CD14-positive monocyte (primary cell): ENCODE results near the gene R3HDM2. TPM values are rescaled to one million over a fixed set of nuclear protein-coding genes. Genes with fewer than 3 reads are reported as not detected.

ENCODE experiments used
- DNase-seq, 3 donors: peaks; one replicate each; pipeline ENCODE4 v3.0.0-alpha.2; 2011 to 2022
- H2AFZ ChIP-seq: 2 replicates; pipeline ENCODE4 v1.6.0; 2012; ENCODE audit warnings: mild to moderate bottlenecking, low read depth, low read length, inconsistent platforms; ENCODE audit not compliant: insufficient read depth, poor library complexity, severe bottlenecking
- H3K27ac ChIP-seq, 2 donors: 1 replicate in 1 of 2; 2 replicates in 1 of 2; pipeline ENCODE4 v1.5.1; 2012 to 2013; ENCODE audit warnings: low read length in 2 of 2, control low read depth in 1 of 2, inconsistent platforms in 1 of 2, low read depth in 1 of 2, mild to moderate bottlenecking in 1 of 2
- H3K27me3 ChIP-seq, 2 donors: one replicate each; pipeline versions ENCODE4 v1.6.0 to v1.6.1; 2011 to 2013; ENCODE audit warnings: low read length in 2 of 2; ENCODE audit not compliant: control insufficient read depth in 2 of 2, insufficient read depth in 2 of 2
- H3K36me3 ChIP-seq, 2 donors: replicated peaks in 1 of 2; 1 replicate in 1 of 2; 2 replicates in 1 of 2; pipeline versions ENCODE4 v1.5.1 to v1.6.1; 2012 to 2013; ENCODE audit warnings: low read length in 2 of 2, control low read depth in 1 of 2, inconsistent platforms in 1 of 2, mild to moderate bottlenecking in 1 of 2; ENCODE audit not compliant: insufficient read depth in 2 of 2, control insufficient read depth in 1 of 2
- H3K4me1 ChIP-seq, 2 donors: 1 replicate in 1 of 2; 2 replicates in 1 of 2; pipeline versions ENCODE4 v1.5.1 to v1.6.1; 2012 to 2013; ENCODE audit warnings: low read length in 2 of 2, control low read depth in 1 of 2, inconsistent platforms in 1 of 2, mild to moderate bottlenecking in 1 of 2, moderate library complexity in 1 of 2; ENCODE audit not compliant: insufficient read depth in 2 of 2, control insufficient read depth in 1 of 2
- H3K4me2 ChIP-seq: replicated peaks from 2 replicates; pipeline ENCODE3; 2012; ENCODE audit warnings: low read length, moderate library complexity, mild to moderate bottlenecking; ENCODE audit not compliant: poor library complexity, severe bottlenecking; ENCODE audit errors: extremely low read depth
- H3K4me3 ChIP-seq, 3 experiments: fragments of 200-600 bp in 1 of 3; sonication (generic) in 1 of 3; replicated peaks in 1 of 3; 1 replicate in 2 of 3; 2 replicates in 1 of 3; pipeline ENCODE4 v1.5.1; 2011 to 2013; ENCODE audit warnings: low read length in 3 of 3, mild to moderate bottlenecking in 3 of 3, control low read depth in 2 of 3, low read depth in 2 of 3, inconsistent platforms in 1 of 3, moderate library complexity in 1 of 3
- H3K79me2 ChIP-seq: 2 replicates; pipeline ENCODE4 v1.6.0; 2012; ENCODE audit warnings: mild to moderate bottlenecking, control low read depth, inconsistent platforms, low read length, moderate library complexity; ENCODE audit not compliant: insufficient read depth
- H3K9ac ChIP-seq: 2 replicates; pipeline ENCODE4 v1.6.0; 2017; ENCODE audit warnings: low read length, mild to moderate bottlenecking; ENCODE audit not compliant: insufficient read depth, poor library complexity, severe bottlenecking
- H3K9me3 ChIP-seq, 2 donors: replicated peaks in 1 of 2; 1 replicate in 1 of 2; 2 replicates in 1 of 2; pipeline versions ENCODE4 v1.5.1 to v1.6.1; 2012 to 2013; ENCODE audit warnings: low read length in 2 of 2, control low read depth in 1 of 2; ENCODE audit not compliant: control insufficient read depth in 1 of 2, insufficient read depth in 1 of 2
- H4K20me1 ChIP-seq: 2 replicates; pipeline ENCODE4 v1.6.0; 2012; ENCODE audit warnings: mild to moderate bottlenecking, low read length, control low read depth, moderate library complexity; ENCODE audit not compliant: insufficient read depth
- H3K27ac Mint-ChIP-seq, 7 donors: one replicate each; pipeline ENCODE4 v1.8.0; 2020; ENCODE audit warnings: mild to moderate bottlenecking in 7 of 7, mixed read lengths in 7 of 7, moderate library complexity in 6 of 7, inconsistent platforms in 2 of 7
- H3K27me3 Mint-ChIP-seq, 3 donors: one replicate each; pipeline ENCODE4 v1.8.0; 2021 to 2022; ENCODE audit warnings: low read depth in 3 of 3, mild to moderate bottlenecking in 3 of 3, mixed read lengths in 3 of 3, moderate library complexity in 3 of 3, inconsistent platforms in 1 of 3
- H3K36me3 Mint-ChIP-seq, 2 donors: one replicate each; pipeline ENCODE4 v1.8.0; 2020; ENCODE audit warnings: mixed read lengths in 2 of 2, inconsistent platforms in 1 of 2, mild to moderate bottlenecking in 1 of 2
- H3K4me1 Mint-ChIP-seq: one replicate; pipeline ENCODE4 v1.8.0; 2020; ENCODE audit warnings: mild to moderate bottlenecking, mixed read lengths
- H3K4me3 Mint-ChIP-seq, 2 donors: one replicate each; pipeline ENCODE4 v1.8.0; 2020; ENCODE audit warnings: mild to moderate bottlenecking in 2 of 2, mixed read lengths in 2 of 2, moderate library complexity in 1 of 2
- H3K9me3 Mint-ChIP-seq, 7 donors: one replicate each; pipeline ENCODE4 v1.8.0; 2020 to 2022; ENCODE audit warnings: mixed read lengths in 7 of 7, mild to moderate bottlenecking in 6 of 7, moderate library complexity in 6 of 7, inconsistent platforms in 2 of 7
- WGBS: methylation state at CpG from one replicate; pipeline ENCODE4 v1.1.5; 2013; ENCODE audit warnings: missing lambda C conversion rate; ENCODE audit not compliant: insufficient coverage; 5-methylcytosine and 5-hydroxymethylcytosine counted together
- intact Hi-C, 2 donors: fragments of 100-400 bp; cut with micrococcal nuclease; formaldehyde crosslinking; loops; one replicate each; pipeline versions ENCODE4 v1.15.0 to v1.15.1; 2023
- polyA plus RNA-seq, 3 donors: library from polyadenylated mRNA; depleted of rRNA in 1 of 3; unstranded in 2 of 3; stranded (reverse) in 1 of 3; fragments of 300-500 nt in 2 of 3; fragments of >200 nt in 1 of 3; fragmentation: Illumina TruSeq in 2 of 3; gene quantifications; 1 replicate in 2 of 3; 2 replicates in 1 of 3; pipeline ENCODE4 v1.2.3, GENCODE V29; 2012 to 2021
- TF ChIP-seq, protein P1 (sequence below): fragments of 200-600 bp; IDR thresholded peaks from one replicate; pipeline ENCODE4 v1.8.0; 2022; ENCODE audit warnings: antibody characterized with exemption, mild to moderate bottlenecking

Gene R3HDM2
- polyA plus RNA-seq, 3 donors: 4.2 to 69.4 (median 7.3) TPM

GRCh38 chr12:57214398-57214781 lies 216.5 kb downstream of the R3HDM2 start:
- H3K79me2 ChIP-seq: no peaks in the 10 kb centered on the region
- peaks cover 33% of the 10 kb centered on the region for H3K4me1 Mint-ChIP-seq
- H2AFZ ChIP-seq: no peak overlapping the region
- WGBS: 1% methylated on average over 13 of the region's 14 CpGs
- peaks cover 26 to 41% of the 10 kb centered on the region in 2 donors for H3K4me1 ChIP-seq
- peaks cover 41 to 52% of the 10 kb centered on the region in 2 donors for H3K36me3 Mint-ChIP-seq
- H3K27ac Mint-ChIP-seq: no peak overlapping the region
- intact Hi-C loops: loop anchor here in 1 of 2 donors (5.0 kb wide), 1 partner anchor 33 kb away; no protein-coding TSS in a partner anchor
- no peak overlapping the region for H3K27ac ChIP-seq
- TF ChIP-seq, protein P1, sequence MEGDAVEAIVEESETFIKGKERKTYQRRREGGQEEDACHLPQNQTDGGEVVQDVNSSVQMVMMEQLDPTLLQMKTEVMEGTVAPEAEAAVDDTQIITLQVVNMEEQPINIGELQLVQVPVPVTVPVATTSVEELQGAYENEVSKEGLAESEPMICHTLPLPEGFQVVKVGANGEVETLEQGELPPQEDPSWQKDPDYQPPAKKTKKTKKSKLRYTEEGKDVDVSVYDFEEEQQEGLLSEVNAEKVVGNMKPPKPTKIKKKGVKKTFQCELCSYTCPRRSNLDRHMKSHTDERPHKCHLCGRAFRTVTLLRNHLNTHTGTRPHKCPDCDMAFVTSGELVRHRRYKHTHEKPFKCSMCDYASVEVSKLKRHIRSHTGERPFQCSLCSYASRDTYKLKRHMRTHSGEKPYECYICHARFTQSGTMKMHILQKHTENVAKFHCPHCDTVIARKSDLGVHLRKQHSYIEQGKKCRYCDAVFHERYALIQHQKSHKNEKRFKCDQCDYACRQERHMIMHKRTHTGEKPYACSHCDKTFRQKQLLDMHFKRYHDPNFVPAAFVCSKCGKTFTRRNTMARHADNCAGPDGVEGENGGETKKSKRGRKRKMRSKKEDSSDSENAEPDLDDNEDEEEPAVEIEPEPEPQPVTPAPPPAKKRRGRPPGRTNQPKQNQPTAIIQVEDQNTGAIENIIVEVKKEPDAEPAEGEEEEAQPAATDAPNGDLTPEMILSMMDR: peak; percentile 70
- DNase-seq: peak; percentile 44 to 60 (median 58)
- H3K9me3 ChIP-seq: peaks cover 0 to 17% of the 10 kb centered on the region in 2 donors
- H3K27me3 ChIP-seq: peaks cover 50 to 57% of the 10 kb centered on the region in 2 donors
- H3K4me3 Mint-ChIP-seq: peak overlapping the region; percentile 24 to 84
- H3K9ac ChIP-seq: no peak overlapping the region
- H3K27me3 Mint-ChIP-seq: peaks cover 55 to 61% (median 59%) of the 10 kb centered on the region in 3 donors
- peaks cover 35 to 40% of the 10 kb centered on the region in 2 donors for H3K36me3 ChIP-seq
- no peak overlapping the region for H3K4me2 ChIP-seq
- H3K4me3 ChIP-seq: no peak overlapping the region
- peaks cover 0 to 18% (median 11%) of the 10 kb centered on the region in 7 donors for H3K9me3 Mint-ChIP-seq
- H4K20me1 ChIP-seq: peaks cover 68% of the 10 kb centered on the region

DNA sequence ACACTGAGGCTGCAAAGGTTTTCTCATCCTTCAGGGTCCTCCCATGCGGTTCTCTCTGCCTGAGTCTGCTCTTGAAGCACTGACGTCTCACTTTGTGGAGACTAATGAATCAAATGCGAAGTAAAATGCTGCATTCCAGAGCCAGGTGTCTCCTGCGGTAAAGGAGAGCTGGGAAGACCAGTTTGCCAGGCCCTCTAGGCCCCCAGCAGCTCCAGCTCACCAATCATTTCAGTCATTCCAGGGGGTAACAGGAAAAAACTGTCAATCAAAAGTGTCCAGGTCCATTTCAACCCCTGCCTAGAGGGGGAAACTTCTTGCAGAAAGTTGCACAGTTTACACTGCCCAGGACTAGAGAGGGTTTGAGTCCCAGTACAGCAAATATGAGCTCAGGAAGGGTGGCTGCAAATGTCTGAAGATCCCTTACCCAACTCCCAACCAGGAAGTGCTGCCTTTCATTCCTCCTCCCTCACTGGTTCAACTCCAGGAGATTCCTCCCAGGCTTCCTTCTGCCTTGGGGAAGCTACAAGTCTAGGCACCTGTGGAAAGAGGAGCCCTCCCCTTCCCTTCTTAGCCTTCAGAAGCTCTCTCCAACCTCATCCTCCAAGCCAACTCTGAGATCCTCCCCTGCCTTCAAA lies 217.0 kb downstream of the R3HDM2 start:
- no peak overlapping the region for H3K4me3 ChIP-seq
- Mint-ChIP-seq H3K9me3 (peaks cover 0 to 18% (median 11%) of the 10 kb centered on the region in 7 donors), H3K36me3 (peaks cover 46 to 56% of the 10 kb centered on the region in 2 donors), H3K27ac (no peak overlapping the region), H3K4me1 (peaks cover 33% of the 10 kb centered on the region), H3K4me3 (peak overlapping the region; percentile 24 to 84), H3K27me3 (peaks cover 49 to 56% (median 54%) of the 10 kb centered on the region in 3 donors)
- no peak for DNase-seq
- 43% methylated on average over 2 of the region's 4 CpGs for WGBS
- H2AFZ ChIP-seq: no peak overlapping the region
- H3K9ac ChIP-seq: no peak overlapping the region
- H3K27me3 ChIP-seq: peaks cover 45 to 52% of the 10 kb centered on the region in 2 donors
- TF ChIP-seq, protein P1: no peak
- H3K9me3 ChIP-seq: peaks cover 0 to 16% of the 10 kb centered on the region in 2 donors
- H3K36me3 ChIP-seq: peaks cover 40 to 45% of the 10 kb centered on the region in 2 donors
- no peak overlapping the region for H3K27ac ChIP-seq
- peaks cover 73% of the 10 kb centered on the region for H4K20me1 ChIP-seq
- H3K79me2 ChIP-seq: no peaks in the 10 kb centered on the region
- intact Hi-C loops: loop anchor here (1.0 to 5.0 kb wide), 2 partner anchors 25 to 33 kb away; no protein-coding TSS in a partner anchor
- peaks cover 26 to 41% of the 10 kb centered on the region in 2 donors for H3K4me1 ChIP-seq
- H3K4me2 ChIP-seq: no peak overlapping the region
